ENCODE measurements around the gene CBLL1. TPM values are rescaled to one million over a fixed set of nuclear protein-coding genes. Genes with fewer than 3 reads are reported as not detected.

CBLL1 gene
- 10 to 100 TPM; 20.2 to 21.9 TPM for total RNA-seq

- Histone ChIP-seq H3K4me3 (peak within 1 kb of the TSS; percentile 92), H3K36me3 (no peaks in the 10 kb centered on the region), H3K4me1 (ENCODE audit: control insufficient read depth in 1 of 2, low read depth in 2 of 2) (peaks cover 24 to 36% of the 10 kb centered on the region in 2 donors), H3K9me3 (no peaks in the 10 kb centered on the region), H3K27ac (peak within 1 kb of the TSS; percentile 94 to 96), H3K27me3 (replicated peaks; ENCODE audit: insufficient read depth) (no peaks in the 10 kb centered on the region)
- ATAC-seq (ENCODE audit: insufficient number of reproducible peaks, low FRiP score, low read depth) (peak; percentile 94), DNase-seq (ENCODE audit: low spot score) (peak; percentile 83)
- peak; percentile 65 for TF ChIP-seq CTCF (IDR thresholded peaks at IDR 0.05)
These were observed at the start of gene CBLL1 for GRCh38 chr7:107743567-107744344. Gene CBLL1, plus strand, starts transcription at chr7:107744142. Its CDS starts 22 bp downstream, at chr7:107744164.

GRCh38 chr7:107694386-107694785 lies 49.6 kb upstream of the CBLL1 start:
- no peaks in the 10 kb centered on the region for H3K36me3 ChIP-seq
- ATAC-seq (ENCODE audit: insufficient number of reproducible peaks, low FRiP score, low read depth): no peak
- H3K4me1 ChIP-seq (ENCODE audit: control insufficient read depth in 1 of 2, low read depth in 2 of 2): peaks cover 5 to 22% of the 10 kb centered on the region in 2 donors
- no peak for TF ChIP-seq CTCF (IDR thresholded peaks at IDR 0.05)
- H3K27ac ChIP-seq: no peak overlapping the region
- H3K27me3 ChIP-seq (replicated peaks; ENCODE audit: insufficient read depth): no peaks in the 10 kb centered on the region
- DNase-seq (ENCODE audit: low spot score): no peak
- H3K9me3 ChIP-seq: no peaks in the 10 kb centered on the region
- no peak overlapping the region for H3K4me3 ChIP-seq

GRCh38 chr7:107696330-107696946 lies 47.5 kb upstream of the CBLL1 start:
- TF ChIP-seq CTCF (IDR thresholded peaks at IDR 0.05): no peak
- H3K27ac ChIP-seq: no peak overlapping the region
- H3K27me3 ChIP-seq (replicated peaks; ENCODE audit: insufficient read depth): no peaks in the 10 kb centered on the region
- ATAC-seq (ENCODE audit: insufficient number of reproducible peaks, low FRiP score, low read depth) (no peak), DNase-seq (ENCODE audit: low spot score) (no peak)
- H3K4me3 ChIP-seq: no peak overlapping the region
- H3K9me3 ChIP-seq: no peaks in the 10 kb centered on the region
- no peaks in the 10 kb centered on the region for H3K36me3 ChIP-seq
- H3K4me1 ChIP-seq (ENCODE audit: control insufficient read depth in 1 of 2, low read depth in 2 of 2): peaks cover 5 to 26% of the 10 kb centered on the region in 2 donors

GRCh38 chr7:107697321-107698049 lies 46.5 kb upstream of the CBLL1 start:
- DNase-seq (ENCODE audit: low spot score) (no peak), ATAC-seq (ENCODE audit: insufficient number of reproducible peaks, low FRiP score, low read depth) (no peak)
- Histone ChIP-seq H3K36me3 (no peaks in the 10 kb centered on the region), H3K4me3 (no peak overlapping the region), H3K27ac (no peak overlapping the region), H3K27me3 (replicated peaks; ENCODE audit: insufficient read depth) (no peaks in the 10 kb centered on the region), H3K4me1 (ENCODE audit: control insufficient read depth in 1 of 2, low read depth in 2 of 2) (peaks cover 3 to 25% of the 10 kb centered on the region in 2 donors), H3K9me3 (no peaks in the 10 kb centered on the region)
- TF ChIP-seq CTCF (IDR thresholded peaks at IDR 0.05): no peak

GRCh38 chr7:107700570-107700969 lies 43.4 kb upstream of the CBLL1 start:
- peak; percentile 11 for ATAC-seq (ENCODE audit: insufficient number of reproducible peaks, low FRiP score, low read depth)
- no peaks in the 10 kb centered on the region for H3K27me3 ChIP-seq (replicated peaks; ENCODE audit: insufficient read depth)
- H3K4me3 ChIP-seq: no peak overlapping the region
- DNase-seq (ENCODE audit: low spot score): no peak
- H3K9me3 ChIP-seq: no peaks in the 10 kb centered on the region
- H3K27ac ChIP-seq: peak overlapping the region in 1 of 2 donors; percentile 0
- no peaks in the 10 kb centered on the region for H3K36me3 ChIP-seq
- H3K4me1 ChIP-seq (ENCODE audit: control insufficient read depth in 1 of 2, low read depth in 2 of 2): peaks cover 0 to 17% of the 10 kb centered on the region in 2 donors
- no peak for TF ChIP-seq CTCF (IDR thresholded peaks at IDR 0.05)

Data from thoracic aorta (tissue), 2 donors.